ENCODE results near the gene FAM13A. TPM values are rescaled to one million over a fixed set of nuclear protein-coding genes. Genes with fewer than 3 reads are reported as not detected.

Gene FAM13A
- total RNA-seq, 1 donor from 2014 or later = 33.4 TPM

GRCh38 chr4:88866862-88867550 lies 190.0 kb downstream of the FAM13A start:
- Histone ChIP-seq H3K4me1 (no peaks in the 10 kb centered on the region), H3K4me3 (no peak overlapping the region), H3K27me3 (no peaks in the 10 kb centered on the region), H3K27ac (no peak overlapping the region), H3K36me3 (no peaks in the 10 kb centered on the region), H3K9me3 (no peaks in the 10 kb centered on the region)
- DNase-seq (no peak), ATAC-seq (no peak)
- intact Hi-C loops (cut with DNase I) = no loop called here
- TF ChIP-seq CTCF (IDR thresholded peaks at IDR 0.05) = no peak

GRCh38 chr4:88865466-88865865 lies 191.5 kb downstream of the FAM13A start:
- no peak overlapping the region for H3K4me3 ChIP-seq
- peaks cover under 1% of the 10 kb centered on the region for H3K4me1 ChIP-seq
- ATAC-seq (no peak), DNase-seq (no peak)
- intact Hi-C loops (cut with DNase I) = no loop called here
- no peaks in the 10 kb centered on the region for H3K9me3 ChIP-seq
- H3K27me3 ChIP-seq = no peaks in the 10 kb centered on the region
- TF ChIP-seq CTCF (IDR thresholded peaks at IDR 0.05) = no peak
- no peaks in the 10 kb centered on the region for H3K36me3 ChIP-seq
- H3K27ac ChIP-seq = no peak overlapping the region

- H3K27ac ChIP-seq = no peak overlapping the region
- no peaks in the 10 kb centered on the region for H3K27me3 ChIP-seq
- H3K4me1 ChIP-seq = peaks cover 4% of the 10 kb centered on the region
- no peak for TF ChIP-seq CTCF (IDR thresholded peaks at IDR 0.05)
- ATAC-seq (no peak), DNase-seq (no peak)
- no peaks in the 10 kb centered on the region for H3K9me3 ChIP-seq
- H3K36me3 ChIP-seq = no peaks in the 10 kb centered on the region
- H3K4me3 ChIP-seq = no peak overlapping the region
- intact Hi-C loops (cut with DNase I) = no loop called here
Measured at GRCh38 chr4:88865046-88865445, 191.9 kb downstream of the FAM13A start.

- TF ChIP-seq CTCF (IDR thresholded peaks at IDR 0.05) = no peak
- no peak overlapping the region for H3K4me3 ChIP-seq
- no peak for ATAC-seq
- intact Hi-C loops (cut with DNase I) = no loop called here
- no peak for DNase-seq
- H3K27me3 ChIP-seq = no peaks in the 10 kb centered on the region
- H3K4me1 ChIP-seq = peaks cover 10% of the 10 kb centered on the region
- no peak overlapping the region for H3K27ac ChIP-seq
- H3K9me3 ChIP-seq = no peaks in the 10 kb centered on the region
- H3K36me3 ChIP-seq = no peaks in the 10 kb centered on the region
Measured at GRCh38 chr4:88860586-88860985, 196.4 kb downstream of the FAM13A start.

- DNase-seq (no peak), ATAC-seq (peak; percentile 71)
- no peak overlapping the region for H3K27ac ChIP-seq
- H3K27me3 ChIP-seq = no peaks in the 10 kb centered on the region
- no peaks in the 10 kb centered on the region for H3K9me3 ChIP-seq
- H3K4me3 ChIP-seq = no peak overlapping the region
- no peaks in the 10 kb centered on the region for H3K36me3 ChIP-seq
- intact Hi-C loops (cut with DNase I) = no loop called here
- TF ChIP-seq CTCF (IDR thresholded peaks at IDR 0.05) = no peak
- peaks cover 10% of the 10 kb centered on the region for H3K4me1 ChIP-seq
Measured at GRCh38 chr4:88859191-88859812, 197.7 kb downstream of the FAM13A start.

Measured in upper lobe of right lung (tissue), 1 donor.